CD4-positive, alpha-beta T cell treated with Interleukin-1 beta for 1 hour (primary cell): ENCODE data around the gene PPP2R3A.
"Not testable (repeated sequence)": the region's sequence is repeated elsewhere in the genome, so short reads cannot be mapped to it uniquely, and the experiment has no call there.

ENCODE experiments used
- DNase-seq, 2 donors: peaks; one replicate each; pipeline ENCODE4 v3.0.0-alpha.2; 2020 to 2022

The PPP2R3A gene, protein sequence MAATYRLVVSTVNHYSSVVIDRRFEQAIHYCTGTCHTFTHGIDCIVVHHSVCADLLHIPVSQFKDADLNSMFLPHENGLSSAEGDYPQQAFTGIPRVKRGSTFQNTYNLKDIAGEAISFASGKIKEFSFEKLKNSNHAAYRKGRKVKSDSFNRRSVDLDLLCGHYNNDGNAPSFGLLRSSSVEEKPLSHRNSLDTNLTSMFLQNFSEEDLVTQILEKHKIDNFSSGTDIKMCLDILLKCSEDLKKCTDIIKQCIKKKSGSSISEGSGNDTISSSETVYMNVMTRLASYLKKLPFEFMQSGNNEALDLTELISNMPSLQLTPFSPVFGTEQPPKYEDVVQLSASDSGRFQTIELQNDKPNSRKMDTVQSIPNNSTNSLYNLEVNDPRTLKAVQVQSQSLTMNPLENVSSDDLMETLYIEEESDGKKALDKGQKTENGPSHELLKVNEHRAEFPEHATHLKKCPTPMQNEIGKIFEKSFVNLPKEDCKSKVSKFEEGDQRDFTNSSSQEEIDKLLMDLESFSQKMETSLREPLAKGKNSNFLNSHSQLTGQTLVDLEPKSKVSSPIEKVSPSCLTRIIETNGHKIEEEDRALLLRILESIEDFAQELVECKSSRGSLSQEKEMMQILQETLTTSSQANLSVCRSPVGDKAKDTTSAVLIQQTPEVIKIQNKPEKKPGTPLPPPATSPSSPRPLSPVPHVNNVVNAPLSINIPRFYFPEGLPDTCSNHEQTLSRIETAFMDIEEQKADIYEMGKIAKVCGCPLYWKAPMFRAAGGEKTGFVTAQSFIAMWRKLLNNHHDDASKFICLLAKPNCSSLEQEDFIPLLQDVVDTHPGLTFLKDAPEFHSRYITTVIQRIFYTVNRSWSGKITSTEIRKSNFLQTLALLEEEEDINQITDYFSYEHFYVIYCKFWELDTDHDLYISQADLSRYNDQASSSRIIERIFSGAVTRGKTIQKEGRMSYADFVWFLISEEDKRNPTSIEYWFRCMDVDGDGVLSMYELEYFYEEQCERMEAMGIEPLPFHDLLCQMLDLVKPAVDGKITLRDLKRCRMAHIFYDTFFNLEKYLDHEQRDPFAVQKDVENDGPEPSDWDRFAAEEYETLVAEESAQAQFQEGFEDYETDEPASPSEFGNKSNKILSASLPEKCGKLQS (N-terminal part only)

DNA sequence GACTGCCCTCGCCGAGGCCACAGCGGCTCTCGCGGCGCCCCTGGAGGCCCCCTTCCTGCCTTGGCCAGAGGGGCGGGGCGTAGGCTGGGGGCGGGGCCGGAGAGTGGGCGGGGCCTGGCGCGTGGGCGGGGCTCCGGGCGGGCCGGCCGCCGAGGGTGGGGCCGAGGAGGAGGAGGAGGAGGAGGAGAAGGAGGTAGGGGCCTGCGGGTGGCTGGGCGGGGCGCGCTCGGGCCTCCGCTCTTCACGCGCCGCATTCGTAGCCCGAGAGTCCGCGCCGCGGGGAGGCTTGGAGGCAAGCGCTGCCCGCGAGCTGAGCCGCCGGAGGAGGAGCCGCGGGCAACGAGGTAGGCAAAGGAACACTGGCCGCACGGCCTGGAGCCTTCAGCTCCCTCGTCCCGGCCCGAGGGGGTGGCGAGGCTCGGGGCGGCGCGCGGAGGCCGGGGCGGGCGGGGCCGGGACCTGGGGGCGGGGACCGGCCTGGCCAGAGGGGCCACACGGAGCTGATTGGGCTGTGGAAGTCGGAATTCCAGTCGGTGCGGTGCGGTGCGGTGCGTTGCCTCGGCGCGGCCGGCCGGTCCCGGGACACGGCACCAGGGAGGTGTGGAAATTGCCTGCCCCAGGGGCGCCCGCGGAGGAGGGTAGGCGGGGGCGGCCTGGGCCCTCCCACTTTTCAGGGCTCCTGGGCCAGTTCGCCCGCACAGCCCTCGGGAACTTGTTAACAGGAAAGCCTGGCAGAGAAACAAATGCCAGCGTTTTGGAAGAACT is at the start of gene PPP2R3A:
TSS of gene PPP2R3A (plus strand) at position 223 of the 765 bp plus-strand sequence. CDS start 35,771 bp downstream, outside the sequence.
- peak; percentile 77 to 81 for DNase-seq

- DNase-seq: no peak
These were observed 49.2 kb upstream of the PPP2R3A start for GRCh38 chr3:135916310-135916709.

GRCh38 chr3:135917076-135917475 is 48.5 kb upstream of the PPP2R3A start:
- DNase-seq: no peak

GRCh38 chr3:135917927-135918597 is 47.5 kb upstream of the PPP2R3A start:
- DNase-seq: no peak

DNA sequence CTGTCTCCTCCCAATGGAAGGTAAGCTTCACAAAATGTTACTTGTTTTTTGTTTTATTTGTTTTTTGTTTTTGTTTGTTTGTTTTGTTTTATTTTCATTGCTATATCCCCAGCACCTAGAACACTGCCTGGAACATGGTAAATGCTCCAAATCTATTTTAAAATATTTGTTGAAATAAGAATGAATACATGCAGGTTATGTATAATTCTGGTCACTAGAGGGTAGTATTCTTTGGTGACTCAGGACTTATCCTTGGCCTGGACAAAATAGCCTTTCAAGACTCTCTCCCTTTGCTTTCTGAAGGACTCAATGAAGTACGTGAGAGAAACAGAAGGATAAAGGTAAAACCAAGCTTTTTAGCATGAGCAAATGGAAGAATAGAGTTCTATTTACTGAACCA is 46.9 kb upstream of the PPP2R3A start:
- DNase-seq: no peak

DNA sequence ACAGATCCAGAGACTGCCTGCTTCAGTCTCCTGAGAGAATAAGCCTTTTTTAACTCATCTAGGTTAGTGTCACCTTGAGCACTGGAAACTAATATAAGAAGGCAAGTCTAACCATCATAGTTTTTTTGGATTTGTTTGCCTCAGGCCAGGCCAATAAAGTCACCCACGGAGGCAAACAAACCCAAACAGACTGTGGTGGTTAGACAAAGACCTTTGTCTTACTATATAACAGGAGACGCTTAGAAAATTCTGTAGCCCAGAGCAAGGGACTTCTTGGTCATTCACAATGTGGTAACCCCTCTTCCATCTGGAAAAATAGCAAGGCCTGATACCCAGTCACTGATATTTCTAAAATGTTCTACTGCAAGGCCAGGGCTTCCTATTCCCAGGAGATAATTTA is 45.3 kb upstream of the PPP2R3A start:
- no peak for DNase-seq

DNA sequence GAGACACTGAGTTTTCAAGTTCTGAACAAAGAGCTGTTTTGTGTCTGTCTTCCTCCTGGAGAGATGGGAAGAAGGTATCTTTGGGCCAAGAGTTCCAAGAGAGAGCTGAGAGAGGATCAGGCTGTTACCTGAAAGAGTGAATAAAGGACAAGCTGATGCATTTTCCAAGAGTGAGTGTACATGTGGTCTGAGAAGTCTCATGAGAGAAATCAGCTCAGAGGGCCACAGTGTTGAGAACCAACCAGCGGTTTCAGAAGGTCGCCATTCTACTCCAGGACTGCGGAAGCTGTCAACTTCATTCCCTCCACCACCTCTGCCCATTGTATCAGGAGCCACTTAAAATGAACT is 42.7 kb upstream of the PPP2R3A start:
- no peak for DNase-seq

DNA sequence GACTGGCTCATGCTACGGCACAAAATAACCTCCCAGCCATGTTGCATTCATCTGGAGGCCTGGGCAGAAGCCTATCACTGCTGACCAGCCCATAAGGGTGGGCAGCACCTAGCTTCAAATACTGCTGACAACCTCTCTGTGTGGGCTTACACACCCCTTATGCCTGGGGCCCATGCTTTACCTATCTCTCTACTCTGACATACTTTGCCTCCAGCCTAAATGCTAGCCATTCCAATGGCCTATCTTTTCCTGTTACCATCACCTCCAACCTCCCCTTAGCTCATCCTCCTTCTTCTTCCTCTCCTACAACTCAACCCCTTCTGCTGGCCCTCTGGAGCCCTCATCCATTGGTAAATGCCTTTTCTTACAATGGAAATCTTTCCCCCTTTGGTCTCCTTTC is 41.0 kb upstream of the PPP2R3A start:
- no peak for DNase-seq

- no peak for DNase-seq
These were observed 38.9 kb upstream of the PPP2R3A start for GRCh38 chr3:135926664-135927063.

DNA sequence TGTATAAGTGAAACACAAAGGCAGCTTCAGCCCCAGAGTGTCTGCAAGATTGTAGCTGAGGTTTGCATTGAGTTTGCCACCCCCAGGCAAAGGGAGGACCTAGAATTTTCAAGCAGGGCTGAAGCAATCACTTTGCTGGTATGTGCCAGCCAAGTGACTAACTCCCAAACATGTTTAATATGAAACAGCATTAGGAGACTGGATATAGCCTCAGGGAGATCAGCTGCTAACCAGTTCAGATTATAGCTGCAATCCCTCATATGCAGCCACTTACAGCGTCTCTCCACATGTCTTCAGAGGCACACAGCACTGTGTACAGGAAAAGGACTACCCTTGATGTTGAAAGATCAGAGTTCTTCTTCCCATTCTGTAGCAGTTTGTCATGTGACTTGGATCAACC is 38.4 kb upstream of the PPP2R3A start:
- no peak for DNase-seq

GRCh38 chr3:135929670-135930069 is 35.9 kb upstream of the PPP2R3A start:
- DNase-seq: no peak

GRCh38 chr3:135930255-135930654 is 35.3 kb upstream of the PPP2R3A start:
- no peak for DNase-seq

DNA sequence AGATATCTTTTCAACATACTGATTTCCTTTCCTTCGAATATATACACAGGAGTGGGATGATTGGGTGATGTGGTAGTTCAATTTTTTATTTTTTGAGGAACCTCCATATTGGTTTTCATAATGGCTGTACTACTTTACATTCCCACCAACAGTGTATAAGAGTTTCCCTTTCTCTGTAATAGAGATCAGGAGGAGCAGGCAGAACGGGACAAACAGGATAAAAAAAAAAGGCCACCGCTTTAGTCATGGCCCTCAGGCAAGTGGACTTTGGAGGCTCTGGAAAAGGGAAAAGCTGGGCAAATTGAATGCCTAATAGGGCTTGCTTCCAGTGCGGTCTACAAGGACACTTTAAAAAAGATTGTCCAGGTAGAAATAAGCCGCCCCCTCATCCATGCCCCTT is 30.4 kb upstream of the PPP2R3A start:
- DNase-seq: not testable (repeated sequence)

DNA sequence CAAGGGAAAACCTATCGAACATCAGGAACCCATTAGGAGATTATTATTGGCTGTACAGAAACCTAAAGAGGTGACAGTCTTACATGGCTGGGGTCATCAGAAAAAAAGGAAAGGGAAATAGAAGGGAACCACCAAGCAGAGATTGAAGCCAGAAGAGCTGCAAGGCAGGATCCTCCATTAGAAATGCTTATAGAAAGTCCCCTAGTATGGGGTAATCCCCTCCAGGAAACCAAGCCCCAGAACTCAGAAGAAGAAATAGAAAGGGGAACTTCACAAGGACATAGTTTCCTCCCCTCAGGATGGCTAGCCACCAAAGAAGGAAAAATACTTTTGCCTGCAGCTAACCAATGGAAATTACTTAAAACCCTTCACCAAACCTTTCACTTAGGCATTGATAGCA is 27.8 kb upstream of the PPP2R3A start:
- not testable (repeated sequence) for DNase-seq

DNA sequence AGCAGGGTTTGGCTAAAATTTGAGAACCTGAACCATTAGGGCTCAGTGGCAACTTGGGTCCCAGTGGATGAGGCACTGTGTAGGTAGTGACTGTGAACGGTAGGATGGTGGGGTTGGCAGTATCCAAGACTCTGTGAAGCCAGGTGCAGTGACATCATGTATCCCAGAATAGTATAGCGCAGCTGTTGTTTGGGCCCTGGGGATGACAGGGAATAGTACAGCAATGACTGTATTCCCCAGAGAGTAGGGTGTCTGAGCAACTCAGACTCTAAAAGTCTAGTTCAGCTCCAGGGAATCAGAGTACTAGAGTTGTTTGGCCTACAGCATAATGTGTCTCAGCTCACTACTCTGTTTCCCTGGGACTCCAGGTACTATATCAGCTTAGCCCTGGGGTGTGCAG is 20.7 kb upstream of the PPP2R3A start:
- DNase-seq: no peak

GRCh38 chr3:135950941-135951340 is 14.6 kb upstream of the PPP2R3A start:
- no peak for DNase-seq

DNA sequence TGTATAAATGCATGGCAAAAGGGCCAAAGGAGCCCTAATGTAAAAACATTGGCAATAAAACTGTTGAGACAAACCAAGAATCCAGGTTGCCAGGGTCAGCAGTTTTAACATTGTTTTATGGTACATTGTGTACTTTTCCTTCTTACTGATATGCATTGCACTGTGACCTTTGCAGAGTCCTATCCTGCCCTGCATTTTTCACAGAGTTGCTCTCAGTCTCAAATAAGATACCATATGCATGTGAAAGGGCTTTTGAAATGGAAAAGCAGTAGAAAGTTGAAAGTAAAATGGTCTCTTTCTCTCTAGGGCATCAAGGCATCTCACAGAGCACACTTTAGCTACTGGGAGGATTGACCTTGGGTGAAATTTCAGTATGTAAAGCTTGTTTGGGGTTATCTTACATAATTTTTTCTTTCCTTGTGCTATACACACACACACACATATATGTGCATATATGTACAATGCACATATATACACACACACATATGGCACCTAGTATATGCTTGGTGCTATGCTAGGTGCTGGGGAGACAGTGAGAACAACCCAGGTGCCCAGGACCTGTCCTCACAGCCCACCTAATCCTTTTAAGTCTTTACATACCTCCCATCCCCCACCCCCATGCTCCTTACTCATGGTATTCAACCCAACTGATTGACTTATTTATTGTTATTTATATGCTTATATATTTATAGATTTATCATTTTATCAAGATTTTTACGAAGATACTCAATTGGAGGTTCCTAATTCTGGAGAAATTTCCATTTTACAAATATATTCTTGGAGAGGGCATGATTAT is 1.2 kb upstream of the PPP2R3A start:
- DNase-seq: no peak

GRCh38 chr3:135965129-135965505 is 411 bp upstream of the PPP2R3A start:
- DNase-seq: no peak

DNA sequence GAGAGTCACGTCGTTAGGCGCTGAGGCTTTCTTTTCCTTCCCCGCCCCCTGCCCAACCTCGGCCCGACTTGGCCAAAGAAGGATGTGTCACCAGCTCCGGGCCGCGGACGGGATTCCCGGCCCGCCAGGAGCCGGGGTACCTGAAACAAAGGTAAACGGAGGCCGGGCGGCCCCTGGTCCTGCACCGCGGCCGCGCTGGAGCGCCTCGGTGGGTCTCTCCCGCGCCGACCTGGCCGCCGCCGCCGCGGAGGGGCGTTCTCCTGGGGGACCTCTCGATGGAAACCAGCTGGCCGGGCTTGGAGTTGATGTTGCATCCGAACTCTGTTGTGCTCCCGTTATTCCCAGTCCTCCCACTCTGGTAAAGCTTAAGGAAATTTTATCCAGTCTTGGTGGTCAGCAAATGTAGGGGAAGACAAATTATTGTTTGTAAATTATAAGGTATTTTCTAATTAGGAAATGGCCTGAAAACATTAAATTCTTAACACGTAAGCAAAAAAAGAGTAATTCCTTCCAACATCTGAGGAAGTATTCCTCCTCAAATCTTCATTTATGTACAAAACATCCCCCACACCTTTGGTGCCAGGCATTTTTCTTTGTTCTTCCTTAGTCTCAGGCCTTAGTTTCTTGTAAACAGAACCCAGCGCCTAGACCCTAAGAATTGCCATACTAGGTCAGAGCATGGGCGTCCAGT is 888 bp downstream of the PPP2R3A start:
- DNase-seq: no peak

DNA sequence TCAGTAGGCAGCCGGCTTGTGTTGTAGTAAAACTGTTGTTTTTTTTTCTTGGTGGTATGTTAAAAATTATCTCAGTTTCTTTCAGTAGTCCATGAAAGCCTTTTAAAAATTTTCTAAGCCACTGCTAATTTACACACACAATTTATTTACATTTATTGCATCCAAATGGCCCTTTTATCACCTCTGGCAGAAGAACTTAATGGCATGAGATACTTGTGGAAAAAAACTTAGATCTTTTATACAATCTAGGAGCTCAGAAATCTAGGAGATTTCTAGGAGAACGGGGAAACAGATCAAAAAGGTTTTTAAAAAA is 1.4 kb downstream of the PPP2R3A start:
- no peak for DNase-seq

DNA sequence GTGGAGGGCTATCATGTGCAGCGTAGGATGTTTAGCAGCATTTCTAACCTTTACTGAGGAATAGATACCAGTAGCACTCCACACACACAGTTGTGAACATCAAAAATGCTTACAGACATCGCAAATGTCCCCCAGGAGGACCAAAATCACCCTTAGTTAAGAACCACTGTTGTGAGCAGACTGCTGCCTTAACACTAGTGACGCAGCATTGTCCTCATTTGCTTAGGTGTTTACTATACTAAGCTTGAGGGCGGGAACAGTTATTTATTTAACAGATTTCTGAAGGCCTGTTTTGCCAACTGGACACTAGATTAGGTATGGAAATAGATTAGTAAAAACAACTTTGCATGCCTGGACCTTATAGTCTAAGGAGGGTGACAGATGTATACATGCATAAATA is 2.3 kb downstream of the PPP2R3A start:
- no peak for DNase-seq
